HG03095 (cell line): ENCODE data around the gene PAPSS1.
"Not testable (repeated sequence)": the region's sequence is repeated elsewhere in the genome, so short reads cannot be mapped to it uniquely, and the experiment has no call there.

Source experiments
- ATAC-seq: cut with Tn5 transposase; IDR thresholded peaks from one replicate; pipeline ENCODE4 v1.9.1; 2021; ENCODE audit warnings: moderate library complexity; ENCODE audit not compliant: unreplicated experiment

Gene PAPSS1

DNA sequence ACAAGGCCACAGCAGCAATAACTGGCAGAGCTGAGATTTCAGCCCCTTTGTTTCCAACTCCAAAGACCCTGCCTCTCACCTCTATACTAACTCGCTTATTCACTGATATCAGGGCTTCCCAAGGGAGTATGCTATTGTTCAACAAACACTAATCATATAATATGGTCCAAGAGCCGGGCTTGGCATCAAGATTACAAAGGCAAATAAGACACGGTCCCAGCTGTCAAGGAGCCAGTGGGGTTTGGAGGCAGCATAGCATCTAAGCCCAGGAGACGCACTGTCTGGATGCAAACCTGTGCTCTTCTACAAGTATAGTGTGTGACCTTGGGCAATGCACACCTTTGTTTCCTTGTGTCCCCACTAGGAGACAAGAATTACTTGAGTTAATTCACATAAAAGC is 28.7 kb downstream of the PAPSS1 start:
- no peak for ATAC-seq

DNA sequence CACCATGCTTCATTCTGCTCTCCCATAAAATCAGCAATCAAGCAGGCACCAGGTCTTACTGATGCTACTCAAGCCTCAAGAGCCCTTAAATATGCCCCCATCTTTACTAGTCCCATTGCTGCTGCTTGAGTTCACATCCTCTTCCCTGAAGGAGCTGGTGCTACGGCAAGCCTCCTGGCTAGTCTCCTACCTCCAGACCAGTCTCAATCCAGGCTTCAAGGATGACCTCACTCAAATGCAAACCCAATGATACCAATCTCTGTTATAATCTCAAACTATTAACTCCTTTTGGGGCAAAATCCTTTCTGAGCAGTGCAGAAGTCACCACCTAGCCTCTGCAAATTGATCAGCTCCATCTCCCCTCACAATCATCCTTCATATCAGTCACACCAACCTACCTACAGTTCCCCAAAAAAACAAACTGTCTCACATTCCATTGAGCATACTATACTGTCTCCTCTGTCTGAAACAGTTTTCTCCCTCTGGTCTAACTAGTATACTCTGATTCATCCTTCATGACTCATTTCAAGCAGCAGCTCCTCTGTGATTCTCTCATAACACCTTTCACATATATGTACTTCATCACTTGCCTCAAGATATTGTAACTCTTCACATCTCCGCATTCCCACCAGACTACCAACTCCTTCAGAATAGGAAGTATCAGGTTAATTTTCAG is 30.0 kb downstream of the PAPSS1 start:
- no peak for ATAC-seq

DNA sequence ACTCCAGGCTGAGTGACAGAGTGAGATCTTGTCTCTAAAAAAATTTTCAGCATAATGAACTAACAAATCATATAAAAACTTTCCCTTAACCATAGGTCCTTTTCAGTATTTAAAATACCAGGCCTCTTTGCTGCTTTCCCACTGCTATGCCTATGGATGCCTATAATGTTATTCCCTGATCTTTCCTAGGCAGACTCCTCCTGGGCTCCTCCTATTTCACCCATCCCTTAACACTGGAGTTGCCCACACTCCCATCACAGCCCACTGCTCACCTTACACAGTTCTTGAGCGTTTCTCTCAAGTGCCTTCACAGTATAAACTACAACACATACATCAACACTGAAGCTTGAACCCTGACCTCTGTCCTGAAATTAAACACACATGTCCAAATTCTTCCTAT is 31.6 kb downstream of the PAPSS1 start:
- no peak for ATAC-seq

DNA sequence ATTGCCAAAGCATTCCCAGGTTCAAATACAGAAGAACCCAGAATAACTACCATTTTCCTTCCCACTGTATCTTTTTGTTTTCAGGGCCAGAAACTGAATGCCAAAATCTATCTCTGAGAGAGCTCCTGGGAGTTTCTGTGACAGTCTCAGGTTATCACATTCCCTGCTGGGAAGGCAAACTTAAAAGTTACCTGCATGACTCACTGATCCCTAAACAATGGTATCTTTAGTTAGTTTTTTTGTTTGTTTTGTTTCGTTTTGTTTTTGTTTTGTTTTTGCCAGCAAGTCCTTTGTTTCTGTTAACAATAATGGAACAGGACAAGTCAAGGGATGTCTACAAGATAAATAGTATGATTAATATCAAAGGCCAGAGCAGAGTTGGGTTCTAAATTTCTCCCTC is 34.3 kb downstream of the PAPSS1 start:
- no peak for ATAC-seq

DNA sequence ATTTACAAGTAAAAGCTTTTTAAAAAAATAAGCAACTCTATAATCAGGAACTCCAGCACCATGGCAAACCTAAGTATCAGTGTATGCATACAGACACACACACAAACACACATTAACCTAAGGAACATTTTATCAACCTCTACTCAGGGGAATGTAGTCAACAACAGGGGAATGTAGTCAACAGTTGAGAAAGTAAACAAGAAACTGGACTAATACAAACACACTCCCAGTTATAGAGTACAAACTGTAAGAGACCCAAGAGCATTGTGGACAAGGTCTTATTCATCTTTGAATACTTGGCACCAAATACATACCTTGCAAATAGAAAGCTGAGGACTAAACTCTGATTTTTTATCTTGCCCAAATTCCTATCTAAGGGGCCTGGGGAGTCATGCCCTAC is 36.2 kb downstream of the PAPSS1 start:
- no peak for ATAC-seq

DNA sequence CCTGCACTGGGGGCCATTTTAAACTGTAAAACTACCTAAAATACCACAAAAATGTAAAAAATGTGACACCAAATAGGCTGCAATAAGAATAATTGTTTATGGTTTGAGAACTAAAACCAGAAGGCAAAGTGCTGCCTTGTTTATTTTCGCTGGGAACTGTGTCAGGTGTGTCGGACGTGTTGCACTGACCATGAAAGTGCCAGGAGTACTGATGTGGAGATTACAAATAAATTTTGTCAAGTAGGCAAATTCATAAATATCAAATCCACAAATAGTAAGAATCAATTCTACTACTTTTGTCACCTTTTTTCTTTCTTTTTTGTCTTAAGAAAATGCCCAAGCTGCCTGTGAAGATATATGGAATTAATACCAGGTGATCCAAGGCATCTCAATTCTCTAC is 37.7 kb downstream of the PAPSS1 start:
- no peak for ATAC-seq

DNA sequence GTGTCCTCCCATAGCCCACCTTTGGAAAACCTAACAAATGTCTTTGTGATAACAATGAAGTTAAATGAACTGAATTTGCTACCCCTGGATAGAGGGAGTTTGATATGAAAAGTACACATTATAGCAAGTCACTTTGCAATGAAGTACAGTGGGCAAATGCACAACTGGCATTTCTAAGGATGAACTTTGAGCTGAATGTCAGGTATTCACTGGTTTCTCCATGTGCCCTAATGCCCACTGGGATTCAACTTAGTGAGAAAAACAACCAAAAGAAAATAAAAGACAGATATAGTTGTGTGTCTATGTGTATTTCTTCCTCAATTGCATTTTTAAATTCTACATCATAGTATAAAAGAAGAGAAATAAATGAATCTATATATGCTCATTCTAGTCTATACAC is 51.0 kb downstream of the PAPSS1 start:
- no peak for ATAC-seq

DNA sequence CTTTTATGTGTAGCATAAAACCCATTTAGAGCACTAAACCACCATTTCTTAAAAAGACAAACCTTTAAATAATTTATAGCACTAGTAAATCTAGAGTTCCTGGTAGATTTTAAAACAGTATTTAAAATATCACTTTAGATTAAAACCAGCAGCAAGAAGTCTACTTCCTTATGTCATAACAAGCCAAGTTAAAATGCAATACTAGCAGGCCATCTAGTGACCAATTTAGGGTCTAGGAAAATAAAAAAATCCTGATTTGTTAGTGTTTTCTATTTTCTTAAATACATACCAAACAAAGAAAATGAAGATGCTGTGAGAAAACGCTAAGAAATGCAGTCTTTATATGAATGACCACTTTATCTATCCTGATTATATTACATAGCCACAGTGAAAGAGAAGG is 53.9 kb downstream of the PAPSS1 start:
- no peak for ATAC-seq

DNA sequence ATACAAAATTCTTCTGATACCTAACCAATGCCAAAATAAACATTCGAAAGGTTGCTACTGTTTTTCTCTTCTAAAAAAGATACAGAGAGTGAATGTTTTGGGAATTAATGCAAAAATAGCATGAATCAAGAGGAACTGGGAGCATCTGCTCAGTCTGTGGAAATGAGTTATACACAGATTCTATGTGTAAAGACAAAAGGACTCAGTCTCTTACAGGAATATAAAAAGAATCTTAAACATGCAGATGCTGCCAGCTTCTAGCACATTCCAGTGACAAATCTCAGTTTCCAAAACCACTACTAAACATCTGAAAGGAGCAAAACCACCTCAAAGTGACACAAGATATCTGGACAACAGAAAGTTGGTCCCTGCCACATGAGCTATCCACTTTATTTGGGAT is 55.0 kb downstream of the PAPSS1 start:
- ATAC-seq = no peak

DNA sequence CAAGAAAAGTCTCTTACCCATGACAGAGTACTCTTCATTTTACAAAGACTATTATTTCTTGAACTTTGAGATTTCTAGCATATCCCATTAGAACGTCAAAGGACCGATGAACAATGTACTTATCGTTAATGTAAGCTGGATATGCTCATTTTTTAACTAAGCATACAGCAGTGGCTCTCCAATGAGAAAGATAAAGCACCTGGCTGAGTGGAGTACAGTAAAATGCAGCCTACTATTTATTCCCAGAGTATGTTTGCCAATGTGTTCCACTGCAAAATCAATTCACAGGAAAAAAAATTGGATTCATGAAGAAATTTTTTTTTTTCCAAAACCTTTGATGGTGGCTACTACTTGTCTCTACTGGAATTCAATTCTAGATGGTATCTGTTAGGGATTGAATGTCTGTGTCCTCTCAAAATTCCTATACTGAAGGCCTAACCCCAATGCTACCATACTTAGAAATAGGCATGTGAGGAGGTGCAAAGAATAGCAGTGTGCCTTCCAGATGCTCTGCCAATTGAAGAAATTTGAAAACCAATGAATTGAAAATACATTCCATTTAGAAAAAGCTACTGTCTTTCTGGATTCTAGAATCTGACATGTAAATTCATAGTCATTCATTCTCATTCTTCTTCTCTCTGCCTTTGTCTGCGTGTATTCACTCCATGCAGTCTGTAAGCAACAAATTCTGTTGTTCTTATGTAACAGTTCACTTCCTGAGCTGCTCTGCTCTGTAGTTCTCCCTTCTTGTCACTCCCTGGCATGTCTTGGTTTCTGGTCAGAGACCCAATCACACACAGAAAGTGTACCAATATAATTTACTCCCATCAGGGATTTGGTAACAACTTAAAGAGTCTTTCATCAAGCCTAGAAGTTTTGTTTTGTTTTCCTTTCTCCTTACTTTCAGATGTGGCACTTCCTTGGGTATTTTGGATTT is 61.4 kb downstream of the PAPSS1 start:
- ATAC-seq = no peak

DNA sequence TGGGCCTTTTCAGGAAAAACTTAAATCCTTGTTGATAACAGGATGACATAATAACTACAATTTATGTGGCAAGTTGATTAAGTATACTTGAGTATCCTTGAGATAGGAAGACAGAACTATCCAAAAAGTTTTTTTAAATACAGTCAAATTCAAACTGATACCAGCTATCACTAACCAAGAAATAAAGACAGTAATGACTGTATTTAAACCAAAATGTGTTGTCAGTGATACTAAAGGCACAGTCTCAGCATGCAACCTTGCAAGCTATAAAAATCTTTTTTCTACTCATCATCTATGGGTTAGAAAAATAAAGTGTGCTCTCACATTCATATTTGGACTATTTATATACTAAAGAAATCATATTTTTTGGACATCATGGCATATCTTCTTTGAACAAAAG is 64.7 kb downstream of the PAPSS1 start:
- no peak for ATAC-seq

DNA sequence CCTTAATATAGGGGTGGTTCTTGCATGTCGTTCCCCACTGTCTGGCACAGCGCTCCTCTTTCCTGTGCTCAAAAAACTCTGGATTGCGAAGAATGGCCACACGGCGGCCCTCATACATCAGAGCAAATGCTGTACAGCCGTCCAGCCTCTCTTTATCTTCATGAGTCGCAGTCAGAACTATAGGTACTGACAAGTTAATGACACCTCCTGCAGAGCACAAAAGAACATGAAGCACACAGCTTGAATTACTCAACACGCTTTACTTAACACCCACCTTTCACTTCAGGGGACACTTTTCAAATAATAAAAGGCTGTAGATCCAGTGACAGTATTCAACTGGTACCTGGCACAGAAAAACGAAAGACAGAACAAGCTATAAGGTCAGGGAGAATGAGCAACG is 65.3 kb downstream of the PAPSS1 start:
- ATAC-seq = no peak

DNA sequence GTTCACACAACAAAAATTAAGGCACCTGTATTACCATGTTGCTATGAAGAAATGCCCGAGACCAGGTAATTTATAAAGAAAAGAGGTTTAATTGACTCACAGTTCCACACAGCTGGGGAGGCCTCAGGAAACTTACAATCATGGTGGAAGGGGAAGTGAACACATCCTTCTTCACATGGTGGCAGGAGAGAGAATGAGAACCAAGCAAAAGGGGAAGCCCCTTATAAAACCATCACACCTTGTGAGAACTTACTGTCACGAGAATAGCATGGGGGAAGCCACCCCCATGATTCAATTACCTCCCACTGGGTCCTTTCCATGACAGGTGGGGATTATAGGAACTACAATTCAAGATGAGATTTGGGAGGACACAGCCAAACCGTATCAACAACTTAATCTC is 68.6 kb downstream of the PAPSS1 start:
- ATAC-seq = not testable (repeated sequence)

DNA sequence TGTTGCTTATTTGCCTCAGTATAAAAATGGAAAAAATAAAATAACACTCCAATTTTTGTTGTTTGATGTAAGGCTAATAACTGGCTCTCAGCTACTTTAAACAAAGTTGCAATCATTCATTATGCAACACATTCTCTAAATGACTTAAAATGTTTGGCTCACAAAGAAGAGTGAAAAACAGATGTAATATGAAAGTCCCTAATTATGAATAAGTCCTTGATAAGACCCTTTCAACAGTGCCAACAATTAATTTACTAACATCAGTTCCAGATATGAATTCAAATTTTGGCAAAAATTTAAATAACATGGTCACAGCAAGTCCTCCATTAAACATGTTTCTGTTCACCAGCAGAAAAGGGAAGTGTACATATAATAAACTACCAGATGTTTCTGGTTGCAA is 69.8 kb downstream of the PAPSS1 start:
- no peak for ATAC-seq

DNA sequence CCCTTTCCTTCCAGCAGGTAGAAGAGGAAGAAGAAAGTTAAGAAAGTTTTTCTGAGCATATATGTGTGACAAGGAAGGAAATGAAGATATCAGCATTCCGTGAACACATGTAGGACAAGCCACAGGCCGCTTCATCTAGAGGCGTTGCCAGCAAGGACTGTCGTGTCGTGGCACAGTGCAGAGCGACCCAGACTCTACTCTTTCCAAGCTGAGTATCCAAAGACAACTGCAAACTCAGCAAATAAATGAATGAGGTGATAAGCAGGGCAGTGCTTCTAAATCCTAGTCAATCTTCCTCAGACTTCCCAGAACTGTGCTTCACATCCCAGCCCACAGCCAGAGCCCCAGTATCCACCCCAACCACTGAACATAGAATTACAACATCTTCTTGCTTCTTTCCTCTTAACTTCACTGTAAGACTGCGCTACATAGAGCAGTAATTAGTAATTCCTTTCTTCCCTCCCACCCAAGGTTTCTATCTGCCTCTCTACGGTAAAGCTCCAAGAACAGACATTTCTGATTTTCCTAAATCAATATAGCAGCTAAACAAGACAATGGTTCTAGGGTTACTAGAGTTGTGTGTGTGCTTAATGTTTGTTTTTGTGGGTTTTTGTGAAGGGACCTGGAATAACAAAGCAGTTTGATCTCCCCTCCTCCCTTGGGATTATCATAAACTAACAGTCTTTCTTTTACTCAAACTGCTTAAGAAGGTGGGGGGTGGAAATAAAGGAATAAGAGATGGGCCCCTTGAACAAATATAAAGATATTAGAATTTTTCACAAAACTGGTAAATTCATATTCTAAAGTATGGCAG is 71.6 kb downstream of the PAPSS1 start:
- no peak for ATAC-seq

DNA sequence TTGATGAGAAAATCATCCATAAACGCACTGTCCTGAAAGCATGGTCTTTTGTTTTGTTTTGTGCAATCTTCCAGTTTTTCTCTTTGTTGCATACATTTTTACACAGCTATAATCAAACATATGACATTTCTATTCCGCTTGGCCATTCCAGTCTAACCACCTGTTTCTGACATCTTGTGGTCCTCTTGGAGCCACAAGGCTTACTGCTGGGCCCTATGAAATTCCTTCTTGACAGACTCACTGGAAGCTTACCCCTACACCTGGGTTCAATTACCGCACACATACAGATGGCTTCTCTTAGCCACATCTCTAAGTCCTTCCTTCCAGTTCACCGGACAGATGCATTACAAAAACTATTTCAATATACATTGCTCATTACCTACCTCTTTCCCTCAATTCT is 72.4 kb downstream of the PAPSS1 start:
- no peak for ATAC-seq

DNA sequence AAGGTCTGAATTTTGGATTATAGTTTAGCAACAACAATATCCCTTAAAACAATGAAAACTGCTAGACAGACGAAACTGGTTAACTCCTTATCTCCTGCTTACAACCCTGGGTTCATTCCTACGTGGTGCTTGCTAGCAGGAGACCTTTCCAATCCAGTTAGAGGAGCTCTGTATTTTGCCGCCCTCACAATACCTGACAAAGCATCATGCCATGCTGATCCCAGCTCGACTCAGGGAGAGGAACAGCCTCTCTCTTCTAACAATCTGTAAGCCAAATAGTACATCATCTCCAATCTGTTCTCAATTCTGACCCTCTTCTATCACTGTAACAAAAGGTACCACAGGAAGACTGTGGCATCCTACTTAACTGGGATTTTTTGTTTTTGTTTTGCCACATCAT is 74.4 kb downstream of the PAPSS1 start:
- ATAC-seq = no peak

DNA sequence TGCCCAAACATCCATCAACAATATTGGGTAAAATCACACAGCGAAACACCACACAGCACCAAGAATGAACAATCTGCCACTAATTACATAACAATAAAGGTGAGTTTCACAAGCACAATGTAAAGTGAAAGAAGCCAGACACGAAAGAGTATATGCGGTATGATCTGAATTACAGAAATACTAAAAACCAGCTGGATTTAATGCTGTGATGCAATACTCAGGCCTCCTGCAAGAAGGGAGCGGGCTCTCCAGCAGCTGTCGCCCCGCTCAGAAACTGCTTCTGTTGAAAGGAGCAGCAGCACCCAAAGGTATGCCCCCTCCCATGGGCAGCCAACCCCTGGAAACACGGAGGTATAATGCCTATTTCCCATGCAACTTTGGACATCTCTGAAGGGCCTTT is 77.0 kb downstream of the PAPSS1 start:
- no peak for ATAC-seq

DNA sequence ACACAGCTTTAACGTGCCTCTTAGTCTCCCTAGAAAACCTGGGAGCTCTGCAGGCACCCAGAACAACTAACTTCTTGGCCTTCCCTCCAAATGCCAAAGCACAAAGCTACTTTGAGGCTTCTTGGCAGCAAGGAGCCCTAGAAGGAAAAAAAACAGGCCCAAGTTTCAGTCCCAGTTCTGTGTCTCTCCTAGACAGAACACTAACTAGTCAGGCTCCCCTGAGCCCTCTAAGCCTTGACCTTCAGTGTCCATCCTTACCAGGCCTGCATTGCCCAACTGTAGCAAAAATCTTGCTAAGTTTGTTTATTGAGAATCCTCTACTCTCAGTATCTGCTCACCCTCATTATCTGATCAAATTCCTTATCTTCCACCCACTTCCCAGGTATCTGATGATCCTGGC is 79.2 kb downstream of the PAPSS1 start:
- no peak for ATAC-seq

DNA sequence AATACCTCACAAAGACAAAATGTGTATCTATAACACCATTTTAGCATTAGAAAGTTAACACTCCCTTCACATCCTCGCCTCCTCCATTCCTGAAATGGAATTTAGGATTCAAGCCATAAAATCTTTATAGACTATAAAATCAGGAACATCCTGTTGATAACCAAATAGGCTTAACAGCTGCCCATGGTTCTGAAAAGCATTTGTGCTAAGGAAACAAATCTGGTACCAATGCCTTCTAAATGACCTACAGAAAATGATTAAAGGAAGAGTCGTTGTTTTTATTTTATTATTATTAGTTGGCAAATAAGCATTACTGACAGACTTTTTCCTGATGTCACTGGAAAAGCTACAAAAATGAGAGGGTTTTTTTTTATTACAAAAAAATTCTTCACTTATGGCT is 79.8 kb downstream of the PAPSS1 start:
- no peak for ATAC-seq

DNA sequence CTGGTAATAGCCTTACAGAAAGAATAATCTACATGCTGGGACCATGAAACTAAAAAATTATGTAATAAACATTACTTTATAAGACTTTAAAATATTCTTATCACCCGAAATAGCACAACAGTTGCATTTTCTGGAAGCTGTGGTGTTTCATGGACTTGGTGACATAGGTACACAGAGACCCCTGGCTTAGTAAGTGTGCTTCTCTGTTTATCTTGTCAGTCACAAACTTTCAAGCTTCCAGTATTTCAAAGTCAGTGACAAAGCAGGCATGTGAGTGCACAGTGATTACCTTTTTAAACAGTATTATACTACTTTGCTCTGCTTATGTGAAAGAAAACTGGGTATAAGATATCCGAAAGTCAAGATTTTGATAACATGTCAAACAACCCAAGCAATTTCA is 84.3 kb downstream of the PAPSS1 start:
- ATAC-seq = no peak

DNA sequence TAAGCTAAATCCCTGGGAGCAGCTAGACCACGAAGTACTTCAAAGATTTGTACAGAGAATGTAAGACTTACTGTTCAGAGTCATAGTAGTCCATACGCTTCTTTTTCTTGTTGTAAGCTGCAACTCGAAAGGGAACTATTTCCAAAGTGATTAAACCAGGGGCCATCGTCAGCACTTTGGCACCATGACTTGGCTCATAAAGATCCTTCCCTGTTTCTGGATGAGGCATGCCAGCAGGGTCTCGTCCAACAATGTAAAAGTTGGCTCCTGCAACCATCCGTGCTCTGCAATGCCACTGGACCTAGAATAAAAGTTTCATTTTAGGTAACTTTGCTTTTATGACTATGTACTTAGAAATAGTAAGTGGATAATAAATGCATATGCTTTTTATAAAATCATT is 88.5 kb downstream of the PAPSS1 start:
- ATAC-seq = no peak
